Uterus (tissue), 2 donors: ENCODE results near the gene EFS.

Source experiments
- POLR2A ChIP-seq, 2 donors: fragments of 450-650 bp; IDR thresholded peaks; one replicate each; pipeline ENCODE4 v1.6.1; 2016; ENCODE audit warnings: antibody characterized with exemption in 2 of 2, mild to moderate bottlenecking in 1 of 2, moderate library complexity in 1 of 2
- TF ChIP-seq, protein P1 (sequence below), 4 experiments: fragments of 200-600 bp in 2 of 4; fragments of 450-650 bp in 2 of 4; sonication (generic) in 2 of 4; IDR thresholded peaks; one replicate each; pipeline ENCODE4 v1.5.1; 2016 to 2019; ENCODE audit warnings: antibody characterized with exemption in 4 of 4, mild to moderate bottlenecking in 2 of 4, moderate library complexity in 1 of 4

DNA sequence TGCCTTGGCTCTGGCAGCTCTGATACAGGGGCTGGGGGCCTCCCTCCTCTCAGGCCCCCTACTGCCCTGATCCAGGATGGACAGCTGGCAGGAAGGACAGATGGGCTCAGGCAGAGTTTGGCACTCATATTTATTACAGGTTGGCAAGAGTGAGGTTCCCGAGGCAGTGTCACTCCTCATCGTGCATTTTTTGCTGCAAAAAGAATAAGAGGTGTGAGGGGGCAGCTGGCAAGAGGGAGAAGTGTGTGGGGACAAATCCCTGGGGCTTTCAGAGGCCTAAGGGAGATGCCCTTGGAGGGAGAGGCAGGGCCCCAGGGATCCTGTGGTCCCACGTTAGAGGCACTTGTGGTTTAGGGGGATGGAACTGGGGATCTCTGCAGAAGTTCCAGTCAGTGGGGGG lies 16.9 kb upstream of the EFS start:
- no peak for TF ChIP-seq POLR2A (IDR thresholded peaks at IDR 0.05)
- TF ChIP-seq, protein P1, sequence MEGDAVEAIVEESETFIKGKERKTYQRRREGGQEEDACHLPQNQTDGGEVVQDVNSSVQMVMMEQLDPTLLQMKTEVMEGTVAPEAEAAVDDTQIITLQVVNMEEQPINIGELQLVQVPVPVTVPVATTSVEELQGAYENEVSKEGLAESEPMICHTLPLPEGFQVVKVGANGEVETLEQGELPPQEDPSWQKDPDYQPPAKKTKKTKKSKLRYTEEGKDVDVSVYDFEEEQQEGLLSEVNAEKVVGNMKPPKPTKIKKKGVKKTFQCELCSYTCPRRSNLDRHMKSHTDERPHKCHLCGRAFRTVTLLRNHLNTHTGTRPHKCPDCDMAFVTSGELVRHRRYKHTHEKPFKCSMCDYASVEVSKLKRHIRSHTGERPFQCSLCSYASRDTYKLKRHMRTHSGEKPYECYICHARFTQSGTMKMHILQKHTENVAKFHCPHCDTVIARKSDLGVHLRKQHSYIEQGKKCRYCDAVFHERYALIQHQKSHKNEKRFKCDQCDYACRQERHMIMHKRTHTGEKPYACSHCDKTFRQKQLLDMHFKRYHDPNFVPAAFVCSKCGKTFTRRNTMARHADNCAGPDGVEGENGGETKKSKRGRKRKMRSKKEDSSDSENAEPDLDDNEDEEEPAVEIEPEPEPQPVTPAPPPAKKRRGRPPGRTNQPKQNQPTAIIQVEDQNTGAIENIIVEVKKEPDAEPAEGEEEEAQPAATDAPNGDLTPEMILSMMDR (IDR thresholded peaks at IDR 0.05) = no peak
